ENCODE results near the gene LRMDA.
A peak's percentile ranks its signal among the peaks of the same experiment; 100 is the strongest.

LRMDA gene

GRCh38 chr10:76017733-76018433 lies 586.5 kb downstream of the LRMDA start:
- DNase-seq (ENCODE audit: low read depth) = no peak
- no peak overlapping the region for H3K4me3 ChIP-seq (ENCODE audit: low read depth, low read length)
- TF ChIP-seq, protein P1, sequence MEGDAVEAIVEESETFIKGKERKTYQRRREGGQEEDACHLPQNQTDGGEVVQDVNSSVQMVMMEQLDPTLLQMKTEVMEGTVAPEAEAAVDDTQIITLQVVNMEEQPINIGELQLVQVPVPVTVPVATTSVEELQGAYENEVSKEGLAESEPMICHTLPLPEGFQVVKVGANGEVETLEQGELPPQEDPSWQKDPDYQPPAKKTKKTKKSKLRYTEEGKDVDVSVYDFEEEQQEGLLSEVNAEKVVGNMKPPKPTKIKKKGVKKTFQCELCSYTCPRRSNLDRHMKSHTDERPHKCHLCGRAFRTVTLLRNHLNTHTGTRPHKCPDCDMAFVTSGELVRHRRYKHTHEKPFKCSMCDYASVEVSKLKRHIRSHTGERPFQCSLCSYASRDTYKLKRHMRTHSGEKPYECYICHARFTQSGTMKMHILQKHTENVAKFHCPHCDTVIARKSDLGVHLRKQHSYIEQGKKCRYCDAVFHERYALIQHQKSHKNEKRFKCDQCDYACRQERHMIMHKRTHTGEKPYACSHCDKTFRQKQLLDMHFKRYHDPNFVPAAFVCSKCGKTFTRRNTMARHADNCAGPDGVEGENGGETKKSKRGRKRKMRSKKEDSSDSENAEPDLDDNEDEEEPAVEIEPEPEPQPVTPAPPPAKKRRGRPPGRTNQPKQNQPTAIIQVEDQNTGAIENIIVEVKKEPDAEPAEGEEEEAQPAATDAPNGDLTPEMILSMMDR (conservative IDR thresholded peaks at IDR 0.05; ENCODE audit: low read depth, low read length) = no peak

- no peak overlapping the region for H3K4me3 ChIP-seq (ENCODE audit: low read depth, low read length)
- no peak for DNase-seq (ENCODE audit: low read depth)
- TF ChIP-seq, protein P1 (conservative IDR thresholded peaks at IDR 0.05; ENCODE audit: low read depth, low read length) = no peak
Measured at GRCh38 chr10:76020630-76021029, 589.2 kb downstream of the LRMDA start.

DNA sequence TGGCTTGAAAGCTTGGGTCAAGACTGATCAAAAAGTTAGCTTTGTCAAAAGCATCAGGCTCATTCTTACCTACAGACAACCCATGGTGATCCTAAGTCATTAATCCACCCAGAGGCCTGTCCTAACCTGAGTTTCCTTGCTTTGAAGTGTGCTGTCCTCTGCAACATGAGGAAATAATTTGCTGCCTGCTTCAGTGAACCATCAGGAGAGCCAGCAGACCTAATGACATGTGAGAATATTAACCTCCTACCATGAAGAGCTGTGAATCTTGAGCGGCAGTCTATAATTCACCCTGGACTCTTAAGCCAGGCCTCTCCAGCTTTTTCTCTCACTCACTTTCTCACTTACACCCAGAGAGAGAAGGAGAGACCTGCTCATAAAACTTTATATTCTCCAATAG lies 590.0 kb downstream of the LRMDA start:
- TF ChIP-seq, protein P1 (conservative IDR thresholded peaks at IDR 0.05; ENCODE audit: low read depth, low read length) = no peak
- DNase-seq (ENCODE audit: low read depth) = no peak
- no peak overlapping the region for H3K4me3 ChIP-seq (ENCODE audit: low read depth, low read length)

GRCh38 chr10:76022366-76022765 lies 590.9 kb downstream of the LRMDA start:
- no peak overlapping the region for H3K4me3 ChIP-seq (ENCODE audit: low read depth, low read length)
- TF ChIP-seq, protein P1 (conservative IDR thresholded peaks at IDR 0.05; ENCODE audit: low read depth, low read length) = no peak
- DNase-seq (ENCODE audit: low read depth) = no peak

- TF ChIP-seq, protein P1 (conservative IDR thresholded peaks at IDR 0.05; ENCODE audit: low read depth, low read length) = no peak
- DNase-seq (ENCODE audit: low read depth) = no peak
- H3K4me3 ChIP-seq (ENCODE audit: low read depth, low read length) = no peak overlapping the region
Measured at GRCh38 chr10:76023007-76023406, 591.6 kb downstream of the LRMDA start.

GRCh38 chr10:76024460-76025123 lies 593.2 kb downstream of the LRMDA start:
- DNase-seq (ENCODE audit: low read depth) = peak; percentile 60
- no peak overlapping the region for H3K4me3 ChIP-seq (ENCODE audit: low read depth, low read length)
- TF ChIP-seq, protein P1 (conservative IDR thresholded peaks at IDR 0.05; ENCODE audit: low read depth, low read length) = no peak

GRCh38 chr10:76025124-76025477 lies 593.7 kb downstream of the LRMDA start:
- no peak for DNase-seq (ENCODE audit: low read depth)
- no peak overlapping the region for H3K4me3 ChIP-seq (ENCODE audit: low read depth, low read length)
- TF ChIP-seq, protein P1 (conservative IDR thresholded peaks at IDR 0.05; ENCODE audit: low read depth, low read length) = no peak
